AG09309 (cell line): Measurements from ENCODE around the gene XXYLT1.

Experiments used
- DNase-seq: peaks from one replicate; pipeline ENCODE4 v3.0.0-alpha.2; 2010; ENCODE audit warnings: low read depth
- H3K4me3 ChIP-seq: 2 replicates; pipeline ENCODE4 v1.5.1; 2011; ENCODE audit warnings: mild to moderate bottlenecking, low read depth, low read length, moderate library complexity; ENCODE audit not compliant: control insufficient read depth
- TF ChIP-seq, protein P1 (sequence below): IDR thresholded peaks from 2 replicates; pipeline ENCODE4 v1.5.1; 2011; ENCODE audit warnings: mild to moderate bottlenecking, low read depth, low read length, inconsistent platforms; ENCODE audit not compliant: insufficient read depth, control insufficient read depth; ENCODE audit errors: missing control alignments

Gene XXYLT1

GRCh38 chr3:195210266-195210973 is 60.5 kb downstream of the XXYLT1 start:
- peak; percentile 94 for DNase-seq

GRCh38 chr3:195209847-195210265 is 61.1 kb downstream of the XXYLT1 start:
- H3K4me3 ChIP-seq = peak overlapping the region; percentile 23
- no peak for DNase-seq
- TF ChIP-seq, protein P1, sequence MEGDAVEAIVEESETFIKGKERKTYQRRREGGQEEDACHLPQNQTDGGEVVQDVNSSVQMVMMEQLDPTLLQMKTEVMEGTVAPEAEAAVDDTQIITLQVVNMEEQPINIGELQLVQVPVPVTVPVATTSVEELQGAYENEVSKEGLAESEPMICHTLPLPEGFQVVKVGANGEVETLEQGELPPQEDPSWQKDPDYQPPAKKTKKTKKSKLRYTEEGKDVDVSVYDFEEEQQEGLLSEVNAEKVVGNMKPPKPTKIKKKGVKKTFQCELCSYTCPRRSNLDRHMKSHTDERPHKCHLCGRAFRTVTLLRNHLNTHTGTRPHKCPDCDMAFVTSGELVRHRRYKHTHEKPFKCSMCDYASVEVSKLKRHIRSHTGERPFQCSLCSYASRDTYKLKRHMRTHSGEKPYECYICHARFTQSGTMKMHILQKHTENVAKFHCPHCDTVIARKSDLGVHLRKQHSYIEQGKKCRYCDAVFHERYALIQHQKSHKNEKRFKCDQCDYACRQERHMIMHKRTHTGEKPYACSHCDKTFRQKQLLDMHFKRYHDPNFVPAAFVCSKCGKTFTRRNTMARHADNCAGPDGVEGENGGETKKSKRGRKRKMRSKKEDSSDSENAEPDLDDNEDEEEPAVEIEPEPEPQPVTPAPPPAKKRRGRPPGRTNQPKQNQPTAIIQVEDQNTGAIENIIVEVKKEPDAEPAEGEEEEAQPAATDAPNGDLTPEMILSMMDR = no peak

More at GRCh38 chr3:195210266-195210973, 60.5 kb downstream of the XXYLT1 start:
- peak overlapping the region; percentile 23 for H3K4me3 ChIP-seq
- TF ChIP-seq, protein P1 = no peak

- DNase-seq = no peak
- H3K4me3 ChIP-seq = no peak overlapping the region
- TF ChIP-seq, protein P1 = no peak
These were observed 61.7 kb downstream of the XXYLT1 start for GRCh38 chr3:195209083-195209846.

DNA sequence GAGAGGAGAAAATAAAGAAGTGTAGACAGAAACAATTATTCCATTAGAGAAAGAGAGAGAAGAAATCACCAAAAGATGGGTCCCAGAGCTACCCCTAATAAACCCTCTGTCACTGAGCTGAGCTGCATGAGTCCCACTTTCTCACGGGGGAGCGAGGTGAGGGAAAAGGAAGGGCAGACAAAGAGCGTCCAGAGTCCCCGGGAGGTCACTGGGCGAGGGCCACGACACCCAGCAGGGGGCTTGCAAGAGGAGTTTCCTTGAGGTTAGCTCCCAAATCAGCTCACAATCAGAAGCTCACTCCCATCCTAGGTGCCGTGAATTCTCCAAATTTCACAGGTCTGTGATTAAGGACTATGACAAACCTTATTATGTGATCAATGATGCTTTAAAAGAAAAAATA is 62.3 kb downstream of the XXYLT1 start:
- no peak for DNase-seq
- TF ChIP-seq, protein P1 = no peak
- no peak overlapping the region for H3K4me3 ChIP-seq

GRCh38 chr3:195208183-195208582 is 62.8 kb downstream of the XXYLT1 start:
- no peak for DNase-seq
- TF ChIP-seq, protein P1 = no peak
- no peak overlapping the region for H3K4me3 ChIP-seq

GRCh38 chr3:195207731-195208130 is 63.2 kb downstream of the XXYLT1 start:
- TF ChIP-seq, protein P1 = no peak
- H3K4me3 ChIP-seq = no peak overlapping the region
- DNase-seq = no peak
